ENCODE results near the gene AGAP3.

The AGAP3 gene

GRCh38 chr7:151045262-151045661 lies 41.0 kb upstream of the AGAP3 start:
- ChIA-PET POLR2A (no interaction called here), CTCF (interaction anchor here (0.9 to 1.2 kb wide), 2 partner anchors 17 to 27 kb away, joined by 3 read pairs; partner anchors contain the start of gene ABCB8)
- no peak for DNase-seq (ENCODE audit: extremely low spot score)
- no peak for TF ChIP-seq CTCF (IDR thresholded peaks at IDR 0.05; ENCODE audit: control extremely low read depth, extremely low read depth, low read depth, missing control alignments)

GRCh38 chr7:151045967-151046366 lies 40.3 kb upstream of the AGAP3 start:
- POLR2A ChIA-PET = no interaction called here
- no peak for TF ChIP-seq CTCF (IDR thresholded peaks at IDR 0.05; ENCODE audit: control extremely low read depth, extremely low read depth, low read depth, missing control alignments)
- CTCF ChIA-PET = interaction anchor here (0.9 to 2.4 kb wide), 2 partner anchors 12 to 18 kb away, joined by 3 to 7 read pairs; partner anchors contain the start of gene ABCB8
- no peak for DNase-seq (ENCODE audit: extremely low spot score)

GRCh38 chr7:151046603-151047573 lies 39.4 kb upstream of the AGAP3 start:
- POLR2A ChIA-PET = no interaction called here

GRCh38 chr7:151047976-151048815 lies 38.1 kb upstream of the AGAP3 start, which contains the start of gene ASIC3:
Gene ASIC3, plus strand, starts transcription at chr7:151048531. Its CDS starts 355 bp downstream, at chr7:151048886.
- ChIA-PET CTCF (interaction anchor here (2.4 kb wide), 1 partner anchor 14 kb away, joined by 7 read pairs; no protein-coding TSS in a partner anchor), POLR2A (no interaction called here)
- no peak for DNase-seq (ENCODE audit: extremely low spot score)

More at GRCh38 chr7:151046603-151047573, 39.4 kb upstream of the AGAP3 start:
- TF ChIP-seq CTCF (IDR thresholded peaks at IDR 0.05; ENCODE audit: control extremely low read depth, extremely low read depth, low read depth, missing control alignments) = no peak
- CTCF ChIA-PET = interaction anchor here (2.4 kb wide), 1 partner anchor 13 kb away, joined by 7 read pairs; no protein-coding TSS in a partner anchor
- no peak for DNase-seq (ENCODE audit: extremely low spot score)

GRCh38 chr7:151048911-151049463 lies 37.3 kb upstream of the AGAP3 start:
- no peak for DNase-seq (ENCODE audit: extremely low spot score)
- POLR2A ChIA-PET = no interaction called here
- TF ChIP-seq CTCF (IDR thresholded peaks at IDR 0.05; ENCODE audit: control extremely low read depth, extremely low read depth, low read depth, missing control alignments) = no peak
- CTCF ChIA-PET = no interaction called here

More at GRCh38 chr7:151047976-151048815, 38.1 kb upstream of the AGAP3 start, which contains the start of gene ASIC3:
- TF ChIP-seq CTCF (IDR thresholded peaks at IDR 0.05; ENCODE audit: control extremely low read depth, extremely low read depth, low read depth, missing control alignments) = no peak

- DNase-seq (ENCODE audit: extremely low spot score) = no peak
- ChIA-PET POLR2A (no interaction called here), CTCF (no interaction called here)
- no peak for TF ChIP-seq CTCF (IDR thresholded peaks at IDR 0.05; ENCODE audit: control extremely low read depth, extremely low read depth, low read depth, missing control alignments)
These were observed 35.2 kb upstream of the AGAP3 start for GRCh38 chr7:151051108-151051507.

Measured in GM10248 (cell line).